ENCODE data around the gene WDR90.

- TF ChIP-seq CTCF (IDR thresholded peaks at IDR 0.05) = no peak
- no peak for TF ChIP-seq POLR2A (IDR thresholded peaks at IDR 0.05; ENCODE audit: low read depth)
These were observed 4.6 kb upstream of the WDR90 start for GRCh38 chr16:644556-644955.

Data from esophagus muscularis mucosa (tissue), 3 donors.